ENCODE measurements around the gene LCN6. TPM values are rescaled to one million over a fixed set of nuclear protein-coding genes. Genes with fewer than 3 reads are reported as not detected.

Gene LCN6
- polyA plus RNA-seq, 4 donors = 1.4 to 21.5 (median 2.2) TPM; not detected in 1

DNA sequence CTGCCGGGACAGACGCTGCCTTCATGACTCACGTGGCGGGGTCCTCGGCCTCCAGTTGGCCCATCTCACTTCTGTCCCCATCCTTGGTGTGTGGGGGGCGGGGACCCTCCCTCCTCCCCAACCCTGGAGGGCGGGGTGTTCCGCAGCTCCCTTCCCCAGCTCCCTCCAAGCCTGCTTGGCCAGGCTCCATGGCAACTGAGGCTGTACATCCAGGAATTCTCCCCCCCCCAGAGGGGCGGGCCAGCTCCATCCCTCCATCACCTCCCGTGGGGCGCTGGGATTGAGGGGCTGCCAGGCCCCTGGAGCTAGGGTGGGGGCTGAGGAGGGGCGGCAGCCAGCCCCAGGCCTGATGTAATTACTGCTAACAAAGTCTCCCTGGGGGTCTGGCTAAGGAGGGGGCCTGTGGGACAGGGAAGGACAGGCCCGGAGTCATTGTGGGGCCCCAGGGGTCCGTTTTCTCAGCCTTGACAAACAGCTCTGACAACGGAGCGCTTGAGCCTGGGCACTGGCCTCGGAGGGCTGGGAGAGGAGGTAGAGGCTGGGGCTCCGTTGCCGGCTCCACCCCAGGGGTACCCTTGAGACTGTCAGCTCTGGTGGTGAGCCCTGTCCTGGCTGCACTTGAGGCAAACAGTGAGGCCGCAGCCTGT lies 28.0 kb downstream of the LCN6 start:
- 34 to 40% (median 37%) methylated on average over 16 to 20 of the region's 20 CpGs for WGBS, 3 donors
- Histone ChIP-seq H3K27me3 (ENCODE audit: control insufficient read depth in 3 of 3, insufficient read depth in 3 of 3, low read length in 3 of 3) (peaks cover 0 to 2% (median 0%) of the 10 kb centered on the region in 3 donors), H3K4me3 (ENCODE audit: low read depth in 1 of 3, low read length in 3 of 3) (no peak overlapping the region), H3K4me1 (ENCODE audit: control insufficient read depth in 3 of 3, insufficient read depth in 2 of 3, low read depth in 1 of 3, low read length in 2 of 3) (peaks cover 0 to 41% (median 0%) of the 10 kb centered on the region in 3 donors), H3K27ac (ENCODE audit: low read depth in 1 of 3, low read length in 2 of 3) (peak overlapping the region in 1 of 3 donors; percentile 37), H3K9me3 (ENCODE audit: control insufficient read depth in 2 of 2, insufficient read depth in 1 of 2, low read depth in 1 of 2, low read length in 1 of 2) (no peaks in the 10 kb centered on the region), H3K36me3 (ENCODE audit: control insufficient read depth in 3 of 3, insufficient read depth in 2 of 3, low read depth in 1 of 3, low read length in 3 of 3) (peaks cover 7 to 54% (median 17%) of the 10 kb centered on the region in 3 donors)
- FAIRE-seq = no peak
- DNase-seq = no peak

DNA sequence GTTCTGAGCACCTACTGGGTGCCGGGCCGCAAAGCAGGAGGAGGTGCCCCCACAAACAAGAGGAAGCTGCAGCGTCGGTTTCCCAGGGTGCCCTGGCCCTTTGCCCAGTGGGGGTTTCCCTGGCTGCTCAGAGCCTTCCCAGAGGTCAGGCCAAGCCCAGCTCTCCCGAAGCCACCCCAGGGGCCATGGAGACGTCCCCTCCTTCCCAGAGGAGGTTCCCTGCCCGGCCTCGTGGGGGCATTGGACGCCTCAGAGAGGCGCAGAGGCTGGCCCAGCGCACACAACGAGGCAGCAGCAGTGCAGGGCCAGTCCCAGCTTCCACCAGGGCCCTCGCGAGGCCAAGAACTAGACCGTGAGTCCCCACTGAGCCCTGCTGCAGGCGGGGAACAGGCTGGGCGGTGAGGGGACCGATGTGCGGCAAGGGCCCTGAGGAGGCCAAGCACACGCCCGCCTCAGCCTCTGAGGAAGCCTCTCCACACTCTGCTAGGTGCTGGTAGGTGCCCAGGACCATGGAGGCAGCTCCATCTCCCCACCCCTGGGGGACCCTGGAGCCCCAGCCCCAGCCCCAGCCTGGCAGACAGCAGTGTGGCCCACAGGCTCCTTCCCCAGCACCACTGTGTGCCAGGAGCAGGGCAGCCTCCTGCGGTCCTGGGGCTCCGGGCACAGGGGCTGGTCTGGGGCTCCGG lies 29.0 kb downstream of the LCN6 start:
- H3K4me3 ChIP-seq (ENCODE audit: low read depth in 1 of 3, low read length in 3 of 3) = no peak overlapping the region
- H3K27ac ChIP-seq (ENCODE audit: low read depth in 1 of 3, low read length in 2 of 3) = no peak overlapping the region
- H3K9me3 ChIP-seq (ENCODE audit: control insufficient read depth in 2 of 2, insufficient read depth in 1 of 2, low read depth in 1 of 2, low read length in 1 of 2) = no peaks in the 10 kb centered on the region
- H3K4me1 ChIP-seq (ENCODE audit: control insufficient read depth in 3 of 3, insufficient read depth in 2 of 3, low read depth in 1 of 3, low read length in 2 of 3) = peaks cover 0 to 42% (median 0%) of the 10 kb centered on the region in 3 donors
- H3K27me3 ChIP-seq (ENCODE audit: control insufficient read depth in 3 of 3, insufficient read depth in 3 of 3, low read length in 3 of 3) = peaks cover 0 to 5% (median 0%) of the 10 kb centered on the region in 3 donors
- DNase-seq = peak in 1 of 2 donors; percentile 36
- H3K36me3 ChIP-seq (ENCODE audit: control insufficient read depth in 3 of 3, insufficient read depth in 2 of 3, low read depth in 1 of 3, low read length in 3 of 3) = peaks cover 2 to 49% (median 14%) of the 10 kb centered on the region in 3 donors
- no peak for FAIRE-seq
- 16 to 47% (median 38%) methylated on average over 21 to 24 of the region's 24 CpGs for WGBS, 3 donors

DNA sequence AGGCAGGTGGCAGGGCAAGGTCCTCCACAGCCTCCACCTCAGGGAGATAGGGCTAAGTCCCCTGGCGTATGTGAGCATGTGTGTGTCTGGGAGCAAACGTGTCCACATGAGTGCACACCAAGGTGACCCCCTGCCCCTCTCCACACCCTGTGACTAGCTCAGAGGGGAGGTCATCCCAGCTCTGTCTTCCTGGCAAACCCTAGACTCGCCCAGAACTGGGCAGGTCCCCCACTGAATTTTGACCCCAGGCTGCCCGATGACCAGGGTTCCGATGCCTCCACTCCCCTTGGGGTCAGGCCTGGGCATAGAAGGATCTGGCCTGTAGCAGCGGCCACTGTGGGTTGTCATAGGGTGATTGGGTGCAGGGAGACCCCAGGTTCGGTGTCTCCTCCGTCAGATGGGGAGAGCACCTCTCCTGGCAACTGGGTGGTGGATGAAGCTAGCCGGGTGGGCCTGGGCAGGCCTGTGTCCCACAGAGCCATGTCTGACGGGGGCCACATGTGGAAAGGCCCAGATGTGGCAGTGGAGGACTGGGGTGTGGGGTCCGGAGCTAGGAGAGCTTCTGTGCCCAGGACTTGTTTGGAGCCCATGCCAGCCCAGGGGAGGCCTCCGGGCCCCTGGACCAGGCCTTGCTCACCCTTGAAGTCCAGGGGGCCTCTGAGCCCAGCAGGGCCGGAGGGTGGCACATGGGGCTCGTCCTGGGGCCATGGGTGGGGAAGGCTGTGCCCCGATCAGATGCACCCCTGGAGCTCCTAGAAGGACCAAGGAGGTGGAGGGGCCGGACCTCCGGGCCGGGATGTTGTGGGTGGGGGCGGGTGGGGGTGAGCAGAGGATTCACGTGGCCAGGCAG lies 29.8 kb downstream of the LCN6 start:
- 32 to 66% (median 37%) methylated on average over 18 to 20 of the region's 20 CpGs for WGBS, 3 donors
- Histone ChIP-seq H3K36me3 (ENCODE audit: control insufficient read depth in 3 of 3, insufficient read depth in 2 of 3, low read depth in 1 of 3, low read length in 3 of 3) (peaks cover 2 to 45% (median 6%) of the 10 kb centered on the region in 3 donors), H3K27ac (ENCODE audit: low read depth in 1 of 3, low read length in 2 of 3) (no peak overlapping the region), H3K27me3 (ENCODE audit: control insufficient read depth in 3 of 3, insufficient read depth in 3 of 3, low read length in 3 of 3) (peaks cover 0 to 7% (median 0%) of the 10 kb centered on the region in 3 donors), H3K9me3 (ENCODE audit: control insufficient read depth in 2 of 2, insufficient read depth in 1 of 2, low read depth in 1 of 2, low read length in 1 of 2) (no peaks in the 10 kb centered on the region), H3K4me3 (ENCODE audit: low read depth in 1 of 3, low read length in 3 of 3) (no peak overlapping the region), H3K4me1 (ENCODE audit: control insufficient read depth in 3 of 3, insufficient read depth in 2 of 3, low read depth in 1 of 3, low read length in 2 of 3) (peaks cover 0 to 38% (median 0%) of the 10 kb centered on the region in 3 donors)
- DNase-seq (no peak), FAIRE-seq (no peak)

DNA sequence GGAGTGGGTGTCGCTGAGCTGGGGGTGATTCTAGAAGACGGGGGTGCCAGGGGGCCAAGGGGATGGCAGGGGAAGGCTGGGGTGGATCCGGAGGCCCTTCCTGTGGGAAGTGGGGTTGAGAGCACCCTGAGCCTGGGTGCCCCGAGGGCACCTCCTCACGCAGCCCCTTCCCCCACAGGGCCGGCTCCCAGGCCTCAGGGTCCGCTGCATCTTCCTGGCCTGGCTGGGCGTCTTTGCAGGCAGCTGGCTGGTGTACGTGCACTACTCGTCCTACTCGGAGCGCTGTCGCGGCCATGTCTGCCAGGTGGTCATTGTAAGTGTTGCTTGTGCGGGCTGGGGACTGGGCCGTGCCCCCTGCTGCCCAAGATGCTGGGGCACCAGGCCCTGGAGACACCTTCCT lies 30.9 kb downstream of the LCN6 start:
- FAIRE-seq = no peak
- H3K9me3 ChIP-seq (ENCODE audit: control insufficient read depth in 2 of 2, insufficient read depth in 1 of 2, low read depth in 1 of 2, low read length in 1 of 2) = no peaks in the 10 kb centered on the region
- H3K4me1 ChIP-seq (ENCODE audit: control insufficient read depth in 3 of 3, insufficient read depth in 2 of 3, low read depth in 1 of 3, low read length in 2 of 3) = peaks cover 0 to 40% (median 0%) of the 10 kb centered on the region in 3 donors
- peaks cover 0 to 7% (median 3%) of the 10 kb centered on the region in 3 donors for H3K27me3 ChIP-seq (ENCODE audit: control insufficient read depth in 3 of 3, insufficient read depth in 3 of 3, low read length in 3 of 3)
- DNase-seq = no peak
- H3K36me3 ChIP-seq (ENCODE audit: control insufficient read depth in 3 of 3, insufficient read depth in 2 of 3, low read depth in 1 of 3, low read length in 3 of 3) = peaks cover under 1 to 33% (median 2%) of the 10 kb centered on the region in 3 donors
- H3K27ac ChIP-seq (ENCODE audit: low read depth in 1 of 3, low read length in 2 of 3) = no peak overlapping the region
- H3K4me3 ChIP-seq (ENCODE audit: low read depth in 1 of 3, low read length in 3 of 3) = no peak overlapping the region
- 46 to 78% (median 53%) methylated on average over 14 to 16 of the region's 16 CpGs for whole genome bisulfite sequencing, 3 donors

DNA sequence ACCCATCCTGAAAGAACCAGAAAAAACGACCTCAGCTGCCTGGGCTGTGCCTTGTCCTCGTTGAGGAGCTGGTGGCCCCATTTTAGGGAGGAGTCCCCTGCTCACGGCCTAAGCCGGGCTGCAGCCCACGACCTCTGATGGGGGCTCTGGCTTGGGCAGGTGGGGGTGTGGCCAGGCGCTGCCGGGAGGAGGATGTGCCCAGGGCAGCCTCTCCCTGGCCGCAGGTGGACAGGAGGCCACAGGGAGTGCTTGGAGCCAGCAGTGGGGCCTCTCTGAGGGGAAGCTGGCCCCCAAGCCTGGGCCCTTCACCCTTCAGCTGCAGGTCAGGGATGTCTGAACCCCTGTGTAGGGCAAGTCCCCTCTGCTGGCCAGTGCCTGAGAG lies 33.4 kb downstream of the LCN6 start:
- Histone ChIP-seq H3K36me3 (ENCODE audit: control insufficient read depth in 3 of 3, insufficient read depth in 2 of 3, low read depth in 1 of 3, low read length in 3 of 3) (peaks cover 0 to 11% (median 0%) of the 10 kb centered on the region in 3 donors), H3K4me3 (ENCODE audit: low read depth in 1 of 3, low read length in 3 of 3) (no peak overlapping the region), H3K27ac (ENCODE audit: low read depth in 1 of 3, low read length in 2 of 3) (no peak overlapping the region), H3K4me1 (ENCODE audit: control insufficient read depth in 3 of 3, insufficient read depth in 2 of 3, low read depth in 1 of 3, low read length in 2 of 3) (peaks cover 0 to 26% (median 4%) of the 10 kb centered on the region in 3 donors), H3K27me3 (ENCODE audit: control insufficient read depth in 3 of 3, insufficient read depth in 3 of 3, low read length in 3 of 3) (peaks cover 0 to 11% (median 3%) of the 10 kb centered on the region in 3 donors), H3K9me3 (ENCODE audit: control insufficient read depth in 2 of 2, insufficient read depth in 1 of 2, low read depth in 1 of 2, low read length in 1 of 2) (no peaks in the 10 kb centered on the region)
- WGBS, 3 donors = 31 to 51% (median 45%) methylated on average over 8 of the region's 8 CpGs
- no peak for FAIRE-seq
- no peak for DNase-seq

- WGBS, 3 donors = 55 to 61% (median 60%) methylated on average over 17 of the region's 17 CpGs
- peaks cover 0 to 23% (median 4%) of the 10 kb centered on the region in 3 donors for H3K4me1 ChIP-seq (ENCODE audit: control insufficient read depth in 3 of 3, insufficient read depth in 2 of 3, low read depth in 1 of 3, low read length in 2 of 3)
- H3K36me3 ChIP-seq (ENCODE audit: control insufficient read depth in 3 of 3, insufficient read depth in 2 of 3, low read depth in 1 of 3, low read length in 3 of 3) = peaks cover 0 to 9% (median 0%) of the 10 kb centered on the region in 3 donors
- FAIRE-seq (no peak), DNase-seq (no peak)
- H3K9me3 ChIP-seq (ENCODE audit: control insufficient read depth in 2 of 2, insufficient read depth in 1 of 2, low read depth in 1 of 2, low read length in 1 of 2) = no peaks in the 10 kb centered on the region
- H3K27ac ChIP-seq (ENCODE audit: low read depth in 1 of 3, low read length in 2 of 3) = no peak overlapping the region
- H3K4me3 ChIP-seq (ENCODE audit: low read depth in 1 of 3, low read length in 3 of 3) = no peak overlapping the region
- peaks cover 0 to 11% (median 3%) of the 10 kb centered on the region in 3 donors for H3K27me3 ChIP-seq (ENCODE audit: control insufficient read depth in 3 of 3, insufficient read depth in 3 of 3, low read length in 3 of 3)
Observed at GRCh38 chr9:136714096-136714892, 34.0 kb downstream of the LCN6 start.

- H3K4me3 ChIP-seq (ENCODE audit: low read depth in 1 of 3, low read length in 3 of 3) = peak overlapping the region in 1 of 3 donors; percentile 44
- peaks cover 0 to 20% (median 4%) of the 10 kb centered on the region in 3 donors for H3K4me1 ChIP-seq (ENCODE audit: control insufficient read depth in 3 of 3, insufficient read depth in 2 of 3, low read depth in 1 of 3, low read length in 2 of 3)
- DNase-seq (no peak), FAIRE-seq (no peak)
- H3K36me3 ChIP-seq (ENCODE audit: control insufficient read depth in 3 of 3, insufficient read depth in 2 of 3, low read depth in 1 of 3, low read length in 3 of 3) = peaks cover 0 to 9% (median 0%) of the 10 kb centered on the region in 3 donors
- 29 to 50% (median 43%) methylated on average over 7 to 8 of the region's 8 CpGs for WGBS, 3 donors
- no peaks in the 10 kb centered on the region for H3K9me3 ChIP-seq (ENCODE audit: control insufficient read depth in 2 of 2, insufficient read depth in 1 of 2, low read depth in 1 of 2, low read length in 1 of 2)
- no peak overlapping the region for H3K27ac ChIP-seq (ENCODE audit: low read depth in 1 of 3, low read length in 2 of 3)
- H3K27me3 ChIP-seq (ENCODE audit: control insufficient read depth in 3 of 3, insufficient read depth in 3 of 3, low read length in 3 of 3) = peaks cover 0 to 11% (median 3%) of the 10 kb centered on the region in 3 donors
Observed at GRCh38 chr9:136713550-136713949, 34.8 kb downstream of the LCN6 start.

Data from small intestine (tissue), 7 donors.